ENCODE measurements around the gene TRIM45. TPM values are rescaled to one million over a fixed set of nuclear protein-coding genes. Genes with fewer than 3 reads are reported as not detected.

Gene TRIM45
- total and polyA plus RNA-seq, 3 donors from 2014 or later, result 12.3 to 21.6 (median 19.4) TPM

GRCh38 chr1:117128323-117129079, 7.0 kb upstream of the TRIM45 start:
- no peak overlapping the region for H3K27ac ChIP-seq
- H3K9me3 ChIP-seq, result no peaks in the 10 kb centered on the region
- H3K4me3 ChIP-seq, result no peak overlapping the region
- 34 to 38% methylated on average over 5 of the region's 5 CpGs for WGBS, 2 donors
- no peaks in the 10 kb centered on the region for H3K36me3 ChIP-seq (ENCODE audit: low read depth, missing control alignments)
- intact Hi-C loops (cut with DNase I; ENCODE audit: low total_unique reads), result loop anchor here (10.0 kb wide), 1 partner anchor 64 kb away; the partner anchor contains the start of gene TTF2
- H3K4me1 ChIP-seq, result no peaks in the 10 kb centered on the region
- no peak for DNase-seq
- TF ChIP-seq CTCF (IDR thresholded peaks at IDR 0.05), result peak in 2 of 3 experiments; percentile 32 to 45
- TF ChIP-seq POLR2A (IDR thresholded peaks at IDR 0.05), result no peak
- no peaks in the 10 kb centered on the region for H3K27me3 ChIP-seq

GRCh38 chr1:117127795-117128194, 6.2 kb upstream of the TRIM45 start:
- Histone ChIP-seq H3K4me1 (no peaks in the 10 kb centered on the region), H3K27me3 (no peaks in the 10 kb centered on the region), H3K36me3 (ENCODE audit: low read depth, missing control alignments) (no peaks in the 10 kb centered on the region), H3K27ac (no peak overlapping the region), H3K9me3 (no peaks in the 10 kb centered on the region), H3K4me3 (no peak overlapping the region)
- TF ChIP-seq CTCF (IDR thresholded peaks at IDR 0.05) (no peak), POLR2A (IDR thresholded peaks at IDR 0.05) (no peak)
- no peak for DNase-seq
- intact Hi-C loops (cut with DNase I; ENCODE audit: low total_unique reads), result loop anchor here (10.0 kb wide), 1 partner anchor 63 kb away; the partner anchor contains the start of gene TTF2

- TF ChIP-seq POLR2A (IDR thresholded peaks at IDR 0.05) (no peak), CTCF (IDR thresholded peaks at IDR 0.05) (no peak)
- Histone ChIP-seq H3K27ac (no peak overlapping the region), H3K9me3 (no peaks in the 10 kb centered on the region), H3K4me1 (peaks cover 5% of the 10 kb centered on the region), H3K36me3 (ENCODE audit: low read depth, missing control alignments) (no peaks in the 10 kb centered on the region), H3K4me3 (no peak overlapping the region), H3K27me3 (no peaks in the 10 kb centered on the region)
- 42 to 91% methylated on average over 1 of the region's 1 CpG for WGBS, 2 donors
- intact Hi-C loops (cut with DNase I; ENCODE audit: low total_unique reads), result loop anchor here (10.0 kb wide), 1 partner anchor 60 kb away; the partner anchor contains the start of gene TTF2
- DNase-seq, result no peak
Observed at GRCh38 chr1:117124661-117125060, 3.1 kb upstream of the TRIM45 start.

GRCh38 chr1:117123274-117123673, 1.7 kb upstream of the TRIM45 start:
- DNase-seq, result no peak
- no peak for TF ChIP-seq CTCF (IDR thresholded peaks at IDR 0.05)
- no peak for TF ChIP-seq POLR2A (IDR thresholded peaks at IDR 0.05)
- intact Hi-C loops (cut with DNase I; ENCODE audit: low total_unique reads), result loop anchor here (10.0 kb wide), 1 partner anchor 58 kb away; the partner anchor contains the start of gene TTF2
- Histone ChIP-seq H3K9me3 (no peaks in the 10 kb centered on the region), H3K4me3 (no peak overlapping the region), H3K36me3 (ENCODE audit: low read depth, missing control alignments) (no peaks in the 10 kb centered on the region), H3K27me3 (no peaks in the 10 kb centered on the region), H3K4me1 (peaks cover 5% of the 10 kb centered on the region), H3K27ac (no peak overlapping the region)
- WGBS, 2 donors, result 64 to 69% methylated on average over 2 of the region's 2 CpGs
